NOMO-1 treated with DMSO at 0.1 percent for 48 hours (cell line): Measurements from ENCODE around the gene MEGF11.
A peak's percentile ranks its signal among the peaks of the same experiment; 100 is the strongest.
"Not testable (repeated sequence)": the region's sequence is repeated elsewhere in the genome, so short reads cannot be mapped to it uniquely, and the experiment has no call there.

Experiments
- DNase-seq: peaks from one replicate; lab custom pipeline; 2025; ENCODE audit not compliant: unreplicated experiment; lab: John Stamatoyannopoulos, UW

Gene MEGF11

GRCh38 chr15:65907661-65908060 is 345.9 kb downstream of the MEGF11 start:
- DNase-seq: no peak

GRCh38 chr15:65906396-65906795 is 347.2 kb downstream of the MEGF11 start:
- DNase-seq: no peak

GRCh38 chr15:65904301-65904700 is 349.2 kb downstream of the MEGF11 start:
- DNase-seq: no peak

GRCh38 chr15:65903296-65904073 is 350.1 kb downstream of the MEGF11 start:
- DNase-seq: no peak

- DNase-seq: peak; percentile 98
These were observed 351.2 kb downstream of the MEGF11 start for GRCh38 chr15:65902373-65902772.

- no peak for DNase-seq
These were observed 351.7 kb downstream of the MEGF11 start for GRCh38 chr15:65901836-65902235.

- DNase-seq: no peak
These were observed 352.2 kb downstream of the MEGF11 start for GRCh38 chr15:65901336-65901735.

GRCh38 chr15:65900488-65900887 is 353.1 kb downstream of the MEGF11 start:
- peak; percentile 36 for DNase-seq

GRCh38 chr15:65896236-65896635 is 357.3 kb downstream of the MEGF11 start:
- no peak for DNase-seq

GRCh38 chr15:65893060-65893459 is 360.5 kb downstream of the MEGF11 start:
- DNase-seq: no peak

GRCh38 chr15:65888981-65889380 is 364.6 kb downstream of the MEGF11 start:
- DNase-seq: no peak

GRCh38 chr15:65887565-65887964 is 366.0 kb downstream of the MEGF11 start:
- DNase-seq: no peak

GRCh38 chr15:65885668-65886218 is 367.8 kb downstream of the MEGF11 start:
- no peak for DNase-seq

- no peak for DNase-seq
These were observed 369.0 kb downstream of the MEGF11 start for GRCh38 chr15:65884511-65884910.

GRCh38 chr15:65883571-65883970 is 370.0 kb downstream of the MEGF11 start:
- DNase-seq: no peak

- DNase-seq: no peak
These were observed 371.6 kb downstream of the MEGF11 start for GRCh38 chr15:65881766-65882434.

- no peak for DNase-seq
These were observed 375.8 kb downstream of the MEGF11 start for GRCh38 chr15:65877749-65878148.

- no peak for DNase-seq
These were observed 378.1 kb downstream of the MEGF11 start for GRCh38 chr15:65875458-65875857.

- no peak for DNase-seq
These were observed 380.3 kb downstream of the MEGF11 start for GRCh38 chr15:65873256-65873655.

- DNase-seq: not testable (repeated sequence)
These were observed 381.0 kb downstream of the MEGF11 start for GRCh38 chr15:65872596-65872995.

GRCh38 chr15:65871886-65872285 is 381.7 kb downstream of the MEGF11 start:
- DNase-seq: not testable (repeated sequence)

- DNase-seq: peak; percentile 65
These were observed 382.5 kb downstream of the MEGF11 start for GRCh38 chr15:65870889-65871533.
